ENCODE measurements around the gene GAPVD1.
A peak's percentile ranks its signal among the peaks of the same experiment; 100 is the strongest.
"Not testable (repeated sequence)": the region's sequence is repeated elsewhere in the genome, so short reads cannot be mapped to it uniquely, and the experiment has no call there.

The GAPVD1 gene

GRCh38 chr9:125261501-125262293 is at the start of gene GAPVD1:
GAPVD1 (plus strand) TSS chr9:125261826; CDS start chr9:125298922, 37,096 bp downstream.
- peak within 1 kb of the TSS; percentile 96 for H3K4me3 ChIP-seq (ENCODE audit: low read depth, low read length)
- peak; percentile 29; the same call in 1 of the 2 replicates for TF ChIP-seq CTCF (IDR thresholded peaks at IDR 0.05; ENCODE audit: low read depth, low read length)

- TF ChIP-seq CTCF (IDR thresholded peaks at IDR 0.05; ENCODE audit: low read depth, low read length) = no peak
- no peak overlapping the region for H3K4me3 ChIP-seq (ENCODE audit: low read depth, low read length)
Observed at GRCh38 chr9:125214186-125214585, 47.4 kb upstream of the GAPVD1 start.

- H3K4me3 ChIP-seq (ENCODE audit: low read depth, low read length) = no peak overlapping the region
- TF ChIP-seq CTCF (IDR thresholded peaks at IDR 0.05; ENCODE audit: low read depth, low read length) = no peak
Observed at GRCh38 chr9:125218621-125219020, 43.0 kb upstream of the GAPVD1 start.

GRCh38 chr9:125224858-125225257 is 36.8 kb upstream of the GAPVD1 start:
- H3K4me3 ChIP-seq (ENCODE audit: low read depth, low read length) = not testable (repeated sequence)

GRCh38 chr9:125227761-125228160 is 33.9 kb upstream of the GAPVD1 start:
- TF ChIP-seq CTCF (IDR thresholded peaks at IDR 0.05; ENCODE audit: low read depth, low read length) = no peak
- H3K4me3 ChIP-seq (ENCODE audit: low read depth, low read length) = no peak overlapping the region

- no peak overlapping the region for H3K4me3 ChIP-seq (ENCODE audit: low read depth, low read length)
- no peak for TF ChIP-seq CTCF (IDR thresholded peaks at IDR 0.05; ENCODE audit: low read depth, low read length)
Observed at GRCh38 chr9:125233678-125234077, 27.9 kb upstream of the GAPVD1 start.

GRCh38 chr9:125234099-125234498 is 27.5 kb upstream of the GAPVD1 start:
- H3K4me3 ChIP-seq (ENCODE audit: low read depth, low read length) = not testable (repeated sequence)

- no peak for TF ChIP-seq CTCF (IDR thresholded peaks at IDR 0.05; ENCODE audit: low read depth, low read length)
- H3K4me3 ChIP-seq (ENCODE audit: low read depth, low read length) = 0 out of 2 replicates have a peak overlapping the region, but pooled peaks have one; percentile 12
Observed at GRCh38 chr9:125235804-125236519, 25.7 kb upstream of the GAPVD1 start.

GRCh38 chr9:125236520-125237159 is 25.0 kb upstream of the GAPVD1 start:
- H3K4me3 ChIP-seq (ENCODE audit: low read depth, low read length) = 0 out of 2 replicates have a peak overlapping the region, but pooled peaks have one; percentile 12

Measured in WI38 (cell line).